ENCODE results near the gene MOB3A. TPM values are rescaled to one million over a fixed set of nuclear protein-coding genes. Genes with fewer than 3 reads are reported as not detected.

Gene MOB3A
- total and polyA plus RNA-seq, 2 experiments from 2014 or later: 15.7 to 25.1 TPM

DNA sequence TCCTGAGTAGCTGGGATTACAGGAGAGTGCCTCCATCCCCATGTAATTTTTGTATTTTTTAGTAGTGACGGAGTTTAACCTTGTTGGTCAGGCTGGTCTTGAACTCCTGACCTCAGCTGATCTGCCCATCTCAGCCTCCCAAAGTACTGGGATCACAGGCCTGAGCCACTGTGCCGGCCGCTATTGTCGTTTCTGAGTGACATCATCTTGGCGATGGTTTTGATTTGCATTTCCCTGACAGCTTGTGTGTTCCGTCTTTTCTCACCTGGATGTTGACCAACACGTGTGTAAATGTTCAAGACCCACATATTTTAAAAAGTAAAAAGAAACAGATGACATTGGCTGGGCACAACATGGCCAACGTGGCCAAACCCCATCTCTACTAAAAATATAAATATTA is 32.3 kb downstream of the MOB3A start:
- 92% methylated on average over 8 of the region's 8 CpGs for WGBS (ENCODE audit: low lambda C conversion rate, missing lambda C conversion rate)
- H2AFZ ChIP-seq: no peak overlapping the region
- no peaks in the 10 kb centered on the region for H3K9me3 ChIP-seq (ENCODE audit: low read depth)
- H3K27me3 ChIP-seq: no peaks in the 10 kb centered on the region
- H3K4me2 ChIP-seq: no peak overlapping the region
- TF ChIP-seq EZH2 (IDR thresholded peaks at IDR 0.05; ENCODE audit: borderline replicate concordance) (no peak), CTCF (IDR thresholded peaks at IDR 0.05; ENCODE audit: poor library complexity) (no peak), EZH2phosphoT487 (IDR thresholded peaks at IDR 0.05; ENCODE audit: low read depth, severe bottlenecking, unreplicated experiment) (no peak)
- no peak for DNase-seq (ENCODE audit: low spot score)
- peaks cover 8% of the 10 kb centered on the region for H3K79me2 ChIP-seq
- H3K9me2 ChIP-seq (replicated peaks; ENCODE audit: insufficient read depth): no peaks in the 10 kb centered on the region
- H4K20me1 ChIP-seq (ENCODE audit: insufficient read depth, poor library complexity, severe bottlenecking): no peaks in the 10 kb centered on the region
- H3K27ac ChIP-seq: no peak overlapping the region
- no peak overlapping the region for H3K4me3 ChIP-seq
- peaks cover 36% of the 10 kb centered on the region for H3K4me1 ChIP-seq (ENCODE audit: insufficient read depth)
- H3K36me3 ChIP-seq (replicated peaks; ENCODE audit: insufficient read depth, low read depth): no peaks in the 10 kb centered on the region

GRCh38 chr19:2062770-2063169 is 33.4 kb downstream of the MOB3A start:
- WGBS (ENCODE audit: low lambda C conversion rate, missing lambda C conversion rate): 90% methylated on average over 9 of the region's 9 CpGs
- Histone ChIP-seq H3K9me3 (ENCODE audit: low read depth) (no peaks in the 10 kb centered on the region), H3K9me2 (replicated peaks; ENCODE audit: insufficient read depth) (no peaks in the 10 kb centered on the region), H3K79me2 (peaks cover 10% of the 10 kb centered on the region), H3K4me2 (peak overlapping the region; percentile 76), H2AFZ (no peak overlapping the region), H4K20me1 (ENCODE audit: insufficient read depth, poor library complexity, severe bottlenecking) (no peaks in the 10 kb centered on the region), H3K27ac (peak overlapping the region; percentile 88), H3K36me3 (replicated peaks; ENCODE audit: insufficient read depth, low read depth) (no peaks in the 10 kb centered on the region), H3K4me1 (ENCODE audit: insufficient read depth) (peaks cover 36% of the 10 kb centered on the region), H3K27me3 (no peaks in the 10 kb centered on the region), H3K4me3 (no peak overlapping the region)
- TF ChIP-seq EZH2phosphoT487 (IDR thresholded peaks at IDR 0.05; ENCODE audit: low read depth, severe bottlenecking, unreplicated experiment) (no peak), CTCF (IDR thresholded peaks at IDR 0.05; ENCODE audit: poor library complexity) (no peak), EZH2 (IDR thresholded peaks at IDR 0.05; ENCODE audit: borderline replicate concordance) (no peak)
- peak; percentile 3 for DNase-seq (ENCODE audit: low spot score)

GRCh38 chr19:2062389-2062729 is 33.8 kb downstream of the MOB3A start:
- no peaks in the 10 kb centered on the region for H3K9me3 ChIP-seq (ENCODE audit: low read depth)
- H3K36me3 ChIP-seq (replicated peaks; ENCODE audit: insufficient read depth, low read depth): no peaks in the 10 kb centered on the region
- no peaks in the 10 kb centered on the region for H3K27me3 ChIP-seq
- DNase-seq (ENCODE audit: low spot score): peak; percentile 18
- H3K27ac ChIP-seq: peak overlapping the region; percentile 88
- no peaks in the 10 kb centered on the region for H3K9me2 ChIP-seq (replicated peaks; ENCODE audit: insufficient read depth)
- H3K4me3 ChIP-seq: no peak overlapping the region
- no peaks in the 10 kb centered on the region for H4K20me1 ChIP-seq (ENCODE audit: insufficient read depth, poor library complexity, severe bottlenecking)
- H3K4me1 ChIP-seq (ENCODE audit: insufficient read depth): peaks cover 32% of the 10 kb centered on the region
- TF ChIP-seq EZH2phosphoT487 (IDR thresholded peaks at IDR 0.05; ENCODE audit: low read depth, severe bottlenecking, unreplicated experiment) (no peak), CTCF (IDR thresholded peaks at IDR 0.05; ENCODE audit: poor library complexity) (no peak), EZH2 (IDR thresholded peaks at IDR 0.05; ENCODE audit: borderline replicate concordance) (no peak)
- H3K4me2 ChIP-seq: peak overlapping the region; percentile 76
- WGBS (ENCODE audit: low lambda C conversion rate, missing lambda C conversion rate): 73% methylated on average over 10 of the region's 10 CpGs
- peaks cover 10% of the 10 kb centered on the region for H3K79me2 ChIP-seq
- H2AFZ ChIP-seq: no peak overlapping the region
